NK-92 (cell line): Measurements from ENCODE around the gene CHD5.

ENCODE experiments used
- DNase-seq: peaks from one replicate; lab custom pipeline; 2025; ENCODE audit not compliant: unreplicated experiment; lab: John Stamatoyannopoulos, UW

Gene CHD5

GRCh38 chr1:6100861-6101783, 79.0 kb downstream of the CHD5 start:
- DNase-seq: no peak

GRCh38 chr1:6099787-6100765, 80.0 kb downstream of the CHD5 start:
- no peak for DNase-seq

- no peak for DNase-seq
These were observed 80.8 kb downstream of the CHD5 start for GRCh38 chr1:6099297-6099696.

- no peak for DNase-seq
These were observed 81.6 kb downstream of the CHD5 start for GRCh38 chr1:6098303-6099215.

GRCh38 chr1:6097824-6098223, 82.3 kb downstream of the CHD5 start:
- DNase-seq: no peak

- DNase-seq: no peak
These were observed 83.0 kb downstream of the CHD5 start for GRCh38 chr1:6097117-6097595.

GRCh38 chr1:6096243-6097116, 83.6 kb downstream of the CHD5 start:
- no peak for DNase-seq

- no peak for DNase-seq
These were observed 84.4 kb downstream of the CHD5 start for GRCh38 chr1:6095511-6096242.

GRCh38 chr1:6094801-6095505, 85.2 kb downstream of the CHD5 start:
- DNase-seq: no peak

GRCh38 chr1:6094246-6094645, 85.9 kb downstream of the CHD5 start:
- DNase-seq: no peak

- DNase-seq: no peak
These were observed 86.5 kb downstream of the CHD5 start for GRCh38 chr1:6093611-6094010.

- no peak for DNase-seq
These were observed 87.0 kb downstream of the CHD5 start for GRCh38 chr1:6093071-6093470.

GRCh38 chr1:6092211-6092610, 87.9 kb downstream of the CHD5 start:
- no peak for DNase-seq

GRCh38 chr1:6091823-6092109, 88.4 kb downstream of the CHD5 start:
- DNase-seq: no peak

GRCh38 chr1:6090996-6091822, 88.9 kb downstream of the CHD5 start:
- no peak for DNase-seq

- DNase-seq: no peak
These were observed 89.8 kb downstream of the CHD5 start for GRCh38 chr1:6090288-6090687.

- DNase-seq: no peak
These were observed 91.2 kb downstream of the CHD5 start for GRCh38 chr1:6088956-6089355.

- DNase-seq: no peak
These were observed 92.2 kb downstream of the CHD5 start for GRCh38 chr1:6087958-6088357.
